Left lung (tissue), 10 donors: Measurements from ENCODE around the gene ADAMTSL1. TPM values are rescaled to one million over a fixed set of nuclear protein-coding genes. Genes with fewer than 3 reads are reported as not detected.

Experiments used
- ATAC-seq: fragments of 200-7000 bp; cut with Tn5 transposase; one replicate; pipeline ENCODE4 v1.9.1; 2020; ENCODE audit warnings: moderate library complexity
- DNase-seq, 4 donors: peaks; one replicate each; pipeline ENCODE4 v3.0.0-alpha.2; 2013 to 2020
- H3K27ac ChIP-seq, 2 donors: fragments of 200-600 bp; sonication (generic) in 1 of 2; one replicate each; pipeline versions ENCODE4 v1.5.0 to v1.8.0; 2020 to 2021
- H3K27me3 ChIP-seq, 2 donors: fragments of 200-600 bp; sonication (generic) in 1 of 2; one replicate each; pipeline versions ENCODE4 v1.5.0 to v1.8.0; 2020 to 2021
- H3K36me3 ChIP-seq, 2 donors: fragments of 200-600 bp; sonication (generic) in 1 of 2; one replicate each; pipeline versions ENCODE4 v1.5.0 to v1.8.0; 2020 to 2021
- H3K4me1 ChIP-seq, 2 donors: fragments of 200-600 bp; one replicate each; pipeline ENCODE4 v1.8.0; 2021
- H3K4me3 ChIP-seq, 2 donors: fragments of 200-600 bp; sonication (generic) in 1 of 2; one replicate each; pipeline versions ENCODE4 v1.5.0 to v1.8.0; 2020 to 2021; ENCODE audit warnings: mild to moderate bottlenecking in 1 of 2
- H3K9me3 ChIP-seq, 2 donors: fragments of 200-600 bp; sonication (generic) in 1 of 2; one replicate each; pipeline versions ENCODE4 v1.5.0 to v1.8.0; 2020 to 2021
- CTCF ChIP-seq, 2 donors: fragments of 200-600 bp; sonication (generic) in 1 of 2; IDR thresholded peaks; one replicate each; pipeline versions ENCODE4 v1.5.0 to v1.8.0; 2021; ENCODE audit warnings: antibody characterized with exemption in 2 of 2
- intact Hi-C, 2 donors: fragments of 100-400 bp; cut with DNase I; formaldehyde crosslinking; loops; one replicate each; pipeline versions ENCODE4 v1.11.2 to v1.14.2; 2022
- microRNA-seq, 2 donors: library from miRNA; unstranded; fragments of <30 nt; microRNA quantifications; one replicate each; pipeline ENCODE4, GENCODE V29; 2019
- polyA plus RNA-seq, 6 donors: library from polyadenylated mRNA; unstranded; fragments of 120-200 nt; gene quantifications; one replicate each; pipeline ENCODE4 v1.2.1, GENCODE V29; 2013; ENCODE audit not compliant: insufficient read length in 6 of 6
- total RNA-seq, 2 donors: library from RNA; stranded (reverse); fragmentation: NEBNext Ultra II Directional; extraction: Animal tissue kit (Norgen Biotek cat#: 25700); gene quantifications; one replicate each; pipeline ENCODE4 v1.2.1, GENCODE V29; 2021
- donor health status: DM: no; HTN: yes; CAD: no.
- donor health status: DM: no; HTN: no; CAD: no.

ADAMTSL1 gene
- total and polyA plus RNA-seq, 8 donors, result 3.0 to 28.1 (median 17.9) TPM

- TF ChIP-seq CTCF (IDR thresholded peaks at IDR 0.05), result no peak
- Histone ChIP-seq H3K27ac (no peak overlapping the region), H3K4me1 (no peaks in the 10 kb centered on the region), H3K27me3 (no peaks in the 10 kb centered on the region), H3K9me3 (no peaks in the 10 kb centered on the region), H3K4me3 (no peak overlapping the region), H3K36me3 (no peaks in the 10 kb centered on the region)
- intact Hi-C loops, result no loop called here
- ATAC-seq (no peak), DNase-seq (peak in 1 of 4 donors; percentile 21)
Observed at GRCh38 chr9:18951936-18952335, 478.0 kb downstream of the ADAMTSL1 start.

DNA sequence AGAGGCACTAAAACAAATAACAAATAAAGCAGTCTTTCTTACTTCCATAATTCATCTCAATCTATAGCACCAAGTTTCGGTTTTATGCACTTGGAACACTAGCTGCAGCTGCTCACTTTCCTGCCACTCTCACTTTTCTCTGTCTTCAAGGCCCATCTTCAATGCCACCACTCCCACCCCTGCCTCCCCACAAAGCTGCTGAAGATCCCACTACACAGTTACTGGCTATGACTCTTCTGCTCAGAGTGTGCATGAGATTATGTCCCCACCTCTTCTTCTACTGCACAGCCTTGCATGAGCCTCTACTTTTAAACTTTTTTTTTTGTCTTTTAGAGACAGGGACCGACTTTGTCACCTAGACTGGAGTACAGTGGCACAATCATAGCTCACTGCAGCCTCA is 481.7 kb downstream of the ADAMTSL1 start:
- Histone ChIP-seq H3K4me3 (no peak overlapping the region), H3K4me1 (no peaks in the 10 kb centered on the region), H3K27ac (no peak overlapping the region), H3K27me3 (no peaks in the 10 kb centered on the region), H3K36me3 (no peaks in the 10 kb centered on the region), H3K9me3 (no peaks in the 10 kb centered on the region)
- no peak for DNase-seq
- no peak for TF ChIP-seq CTCF (IDR thresholded peaks at IDR 0.05)
- no peak for ATAC-seq
- intact Hi-C loops, result no loop called here

Small RNAs within 50 kb of the gene (microRNA-seq; reads per million reads assigned to microRNA genes)
- gene MIR3152, result 0 to 0.17 reads per million in 2 donors
